DMS114 treated with DMSO at 0.1 percent for 48 hours (cell line): Measurements from ENCODE around the gene RREB1.

ENCODE experiments used
- DNase-seq: peaks from one replicate; lab custom pipeline; 2025; ENCODE audit not compliant: unreplicated experiment; lab: John Stamatoyannopoulos, UW

RREB1 gene

GRCh38 chr6:7163661-7164071 is 55.9 kb downstream of the RREB1 start:
- no peak for DNase-seq

GRCh38 chr6:7164536-7165001 is 56.8 kb downstream of the RREB1 start:
- no peak for DNase-seq

GRCh38 chr6:7165002-7165889 is 57.5 kb downstream of the RREB1 start:
- no peak for DNase-seq

GRCh38 chr6:7165890-7166267 is 58.1 kb downstream of the RREB1 start:
- no peak for DNase-seq

GRCh38 chr6:7166410-7167293 is 58.9 kb downstream of the RREB1 start:
- no peak for DNase-seq

- no peak for DNase-seq
Measured at GRCh38 chr6:7169296-7169721, 61.5 kb downstream of the RREB1 start.

- DNase-seq, result no peak
Measured at GRCh38 chr6:7170117-7170732, 62.5 kb downstream of the RREB1 start.

GRCh38 chr6:7171119-7171518 is 63.4 kb downstream of the RREB1 start:
- no peak for DNase-seq

- DNase-seq, result no peak
Measured at GRCh38 chr6:7171733-7172132, 64.0 kb downstream of the RREB1 start.

- DNase-seq, result no peak
Measured at GRCh38 chr6:7172649-7173048, 64.9 kb downstream of the RREB1 start.

- DNase-seq, result no peak
Measured at GRCh38 chr6:7173843-7174503, 66.2 kb downstream of the RREB1 start.

- DNase-seq, result no peak
Measured at GRCh38 chr6:7175462-7175861, 67.7 kb downstream of the RREB1 start.

GRCh38 chr6:7176208-7176607 is 68.4 kb downstream of the RREB1 start:
- no peak for DNase-seq

- DNase-seq, result no peak
Measured at GRCh38 chr6:7178280-7178679, 70.5 kb downstream of the RREB1 start.

GRCh38 chr6:7180751-7181150 is 73.0 kb downstream of the RREB1 start:
- DNase-seq, result no peak

GRCh38 chr6:7183707-7184106 is 75.9 kb downstream of the RREB1 start:
- DNase-seq, result no peak

- DNase-seq, result no peak
Measured at GRCh38 chr6:7184502-7184901, 76.7 kb downstream of the RREB1 start.

GRCh38 chr6:7185561-7185960 is 77.8 kb downstream of the RREB1 start:
- no peak for DNase-seq

- no peak for DNase-seq
Measured at GRCh38 chr6:7188492-7188891, 80.7 kb downstream of the RREB1 start.

- no peak for DNase-seq
Measured at GRCh38 chr6:7189101-7189758, 81.5 kb downstream of the RREB1 start.
